Measurements from ENCODE around the gene INPP5A. TPM values are rescaled to one million over a fixed set of nuclear protein-coding genes. Genes with fewer than 3 reads are reported as not detected.

INPP5A gene
- total and polyA plus RNA-seq, 2 donors (not counting 1 experiment from before 2014, with no cell fraction given), result 9.3 to 87.8 TPM

DNA sequence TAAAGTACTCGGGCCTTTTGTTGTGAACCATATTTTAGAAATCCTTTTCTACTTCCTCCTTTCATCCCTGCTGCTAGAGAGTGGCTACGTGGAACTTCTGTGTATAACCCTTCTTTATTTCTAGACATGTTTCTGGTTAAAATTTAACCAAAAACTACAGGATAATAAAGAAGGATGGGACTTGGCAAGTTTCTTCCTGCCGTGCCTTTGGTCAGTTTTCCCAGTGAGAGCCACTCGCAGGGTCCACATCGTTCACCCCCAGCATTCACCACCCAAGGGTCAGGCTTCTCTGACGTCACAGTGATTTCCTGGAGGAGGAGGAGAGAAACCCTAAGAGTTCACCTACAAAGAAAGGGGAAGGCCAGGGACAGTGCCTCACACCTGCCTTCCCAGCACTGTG is 203.0 kb downstream of the INPP5A start:
- TF ChIP-seq EZH2 (IDR thresholded peaks at IDR 0.05; ENCODE audit: borderline replicate concordance, insufficient read depth, low read depth, low read length, poor library complexity, severe bottlenecking), result no peak
- TF ChIP-seq, protein P1, sequence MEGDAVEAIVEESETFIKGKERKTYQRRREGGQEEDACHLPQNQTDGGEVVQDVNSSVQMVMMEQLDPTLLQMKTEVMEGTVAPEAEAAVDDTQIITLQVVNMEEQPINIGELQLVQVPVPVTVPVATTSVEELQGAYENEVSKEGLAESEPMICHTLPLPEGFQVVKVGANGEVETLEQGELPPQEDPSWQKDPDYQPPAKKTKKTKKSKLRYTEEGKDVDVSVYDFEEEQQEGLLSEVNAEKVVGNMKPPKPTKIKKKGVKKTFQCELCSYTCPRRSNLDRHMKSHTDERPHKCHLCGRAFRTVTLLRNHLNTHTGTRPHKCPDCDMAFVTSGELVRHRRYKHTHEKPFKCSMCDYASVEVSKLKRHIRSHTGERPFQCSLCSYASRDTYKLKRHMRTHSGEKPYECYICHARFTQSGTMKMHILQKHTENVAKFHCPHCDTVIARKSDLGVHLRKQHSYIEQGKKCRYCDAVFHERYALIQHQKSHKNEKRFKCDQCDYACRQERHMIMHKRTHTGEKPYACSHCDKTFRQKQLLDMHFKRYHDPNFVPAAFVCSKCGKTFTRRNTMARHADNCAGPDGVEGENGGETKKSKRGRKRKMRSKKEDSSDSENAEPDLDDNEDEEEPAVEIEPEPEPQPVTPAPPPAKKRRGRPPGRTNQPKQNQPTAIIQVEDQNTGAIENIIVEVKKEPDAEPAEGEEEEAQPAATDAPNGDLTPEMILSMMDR (IDR thresholded peaks at IDR 0.05), result no peak
- H3K4me1 Mint-ChIP-seq, result no peaks in the 10 kb centered on the region
- H3K4me3 ChIP-seq (ENCODE audit: control extremely low read depth in 1 of 5, extremely low read depth in 1 of 5, insufficient read depth in 1 of 5, low read depth in 2 of 5, low read length in 4 of 5), result no peak overlapping the region
- no peak for ATAC-seq (ENCODE audit: low read depth)
- CTCF ChIA-PET, result no interaction called here
- no peak overlapping the region for H3K4me3 Mint-ChIP-seq
- 40% methylated on average over 1 of the region's 6 CpGs for WGBS (ENCODE audit: insufficient coverage)
- DNase-seq, result no peak
- H3K79me2 ChIP-seq (ENCODE audit: control insufficient read depth, insufficient read depth, low read length), result no peaks in the 10 kb centered on the region
- H3K27me3 ChIP-seq (replicated peaks in 1 of 4; ENCODE audit: control extremely low read depth in 1 of 4, control insufficient read depth in 3 of 4, insufficient read depth in 4 of 4, low read length in 3 of 4), result no peaks in the 10 kb centered on the region
- H3K27ac ChIP-seq (ENCODE audit: low read length in 2 of 2), result no peak overlapping the region
- no peaks in the 10 kb centered on the region for H3K27me3 Mint-ChIP-seq
- H3K36me3 ChIP-seq (replicated peaks in 1 of 2; ENCODE audit: control extremely low read depth in 1 of 2, control insufficient read depth in 1 of 2, extremely low read depth in 1 of 2, insufficient read depth in 2 of 2, low read length in 1 of 2), result no peaks in the 10 kb centered on the region
- no peak overlapping the region for H2AFZ ChIP-seq (ENCODE audit: insufficient read depth, low read depth, low read length, poor library complexity, severe bottlenecking)
- H3K27ac Mint-ChIP-seq, result no peak overlapping the region
- intact Hi-C loops (cut with micrococcal nuclease), result no loop called here
- POLR2A ChIA-PET, result no interaction called here
- H3K4me1 ChIP-seq (ENCODE audit: control insufficient read depth in 2 of 2, insufficient read depth in 2 of 2, low read length in 2 of 2), result no peaks in the 10 kb centered on the region
- peaks cover 17% of the 10 kb centered on the region for H4K20me1 ChIP-seq (ENCODE audit: control insufficient read depth, insufficient read depth, low read length, poor library complexity, severe bottlenecking)
- H3K9ac ChIP-seq (ENCODE audit: low read length), result no peak overlapping the region
- no peaks in the 10 kb centered on the region for H3K9me3 ChIP-seq (ENCODE audit: control extremely low read depth in 1 of 3, control insufficient read depth in 2 of 3, insufficient read depth in 1 of 3, low read length in 2 of 3)
- no peaks in the 10 kb centered on the region for H3K9me3 Mint-ChIP-seq (ENCODE audit: insufficient read depth)
- H3K4me2 ChIP-seq (replicated peaks; ENCODE audit: low read depth, low read length, poor library complexity, severe bottlenecking), result no peak overlapping the region

DNA sequence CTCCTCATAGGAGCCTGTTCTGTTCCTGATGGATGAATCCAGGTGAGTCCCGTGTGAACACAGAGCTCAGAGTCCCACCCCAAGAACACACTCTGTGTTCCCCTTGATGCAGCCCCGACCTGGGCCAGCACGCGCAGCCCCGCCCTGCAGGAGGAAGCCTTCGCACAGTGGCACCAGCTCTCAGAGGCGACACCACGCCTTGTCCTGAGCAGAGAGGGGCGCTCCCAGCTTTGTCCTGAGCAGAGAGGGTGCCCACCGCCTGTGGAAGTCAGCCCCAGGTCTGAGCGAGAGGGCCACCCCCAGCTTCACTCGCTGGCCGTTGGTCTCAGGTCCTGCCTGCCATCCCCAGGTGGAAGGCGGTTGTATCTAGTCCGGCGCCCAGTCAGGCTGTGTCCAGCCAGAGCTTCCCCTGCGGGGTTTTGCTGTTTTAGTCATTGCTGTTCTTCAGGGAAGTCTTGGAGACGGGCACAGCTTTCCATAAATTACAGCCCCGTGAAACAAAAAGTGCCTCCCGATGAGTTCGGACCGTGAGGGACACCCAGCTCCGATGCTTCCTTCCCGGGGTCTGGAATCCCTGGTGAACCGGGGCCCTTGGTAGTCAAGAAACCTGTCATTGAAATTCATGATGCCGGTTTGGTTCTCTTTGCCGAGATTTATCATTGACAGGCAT is 204.7 kb downstream of the INPP5A start:
- Mint-ChIP-seq H3K27me3 (no peaks in the 10 kb centered on the region), H3K4me3 (no peak overlapping the region), H3K4me1 (no peaks in the 10 kb centered on the region), H3K9me3 (ENCODE audit: insufficient read depth) (no peaks in the 10 kb centered on the region), H3K27ac (no peak overlapping the region)
- Histone ChIP-seq H3K79me2 (ENCODE audit: control insufficient read depth, insufficient read depth, low read length) (no peaks in the 10 kb centered on the region), H3K4me3 (ENCODE audit: control extremely low read depth in 1 of 5, extremely low read depth in 1 of 5, insufficient read depth in 1 of 5, low read depth in 2 of 5, low read length in 4 of 5) (no peak overlapping the region), H3K27me3 (replicated peaks in 1 of 4; ENCODE audit: control extremely low read depth in 1 of 4, control insufficient read depth in 3 of 4, insufficient read depth in 4 of 4, low read length in 3 of 4) (no peaks in the 10 kb centered on the region), H3K36me3 (replicated peaks in 1 of 2; ENCODE audit: control extremely low read depth in 1 of 2, control insufficient read depth in 1 of 2, extremely low read depth in 1 of 2, insufficient read depth in 2 of 2, low read length in 1 of 2) (no peaks in the 10 kb centered on the region), H3K4me2 (replicated peaks; ENCODE audit: low read depth, low read length, poor library complexity, severe bottlenecking) (no peak overlapping the region), H3K4me1 (ENCODE audit: control insufficient read depth in 2 of 2, insufficient read depth in 2 of 2, low read length in 2 of 2) (no peaks in the 10 kb centered on the region), H3K9ac (ENCODE audit: low read length) (no peak overlapping the region), H3K27ac (ENCODE audit: low read length in 2 of 2) (no peak overlapping the region), H4K20me1 (ENCODE audit: control insufficient read depth, insufficient read depth, low read length, poor library complexity, severe bottlenecking) (peaks cover 34% of the 10 kb centered on the region), H2AFZ (ENCODE audit: insufficient read depth, low read depth, low read length, poor library complexity, severe bottlenecking) (no peak overlapping the region), H3K9me3 (ENCODE audit: control extremely low read depth in 1 of 3, control insufficient read depth in 2 of 3, insufficient read depth in 1 of 3, low read length in 2 of 3) (no peaks in the 10 kb centered on the region)
- intact Hi-C loops (cut with micrococcal nuclease), result no loop called here
- ChIA-PET CTCF (no interaction called here), POLR2A (no interaction called here)
- WGBS (ENCODE audit: insufficient coverage), result 96% methylated on average over 27 of the region's 27 CpGs
- DNase-seq (no peak), ATAC-seq (ENCODE audit: low read depth) (no peak)
- TF ChIP-seq EZH2 (IDR thresholded peaks at IDR 0.05; ENCODE audit: borderline replicate concordance, insufficient read depth, low read depth, low read length, poor library complexity, severe bottlenecking), result no peak
- TF ChIP-seq, protein P1 (IDR thresholded peaks at IDR 0.05), result no peak
